Measurements from ENCODE around the gene MTHFR. TPM values are rescaled to one million over a fixed set of nuclear protein-coding genes. Genes with fewer than 3 reads are reported as not detected.

MTHFR gene
- total RNA-seq, 1 donor from 2014 or later = 29.2 TPM

- Mint-ChIP-seq H3K4me3 (ENCODE audit: low read depth) (no peak overlapping the region), H3K27me3 (peaks cover 5% of the 10 kb centered on the region), H3K36me3 (ENCODE audit: insufficient read depth) (no peaks in the 10 kb centered on the region), H3K4me1 (ENCODE audit: low read depth) (no peaks in the 10 kb centered on the region), H3K27ac (no peak overlapping the region), H3K9me3 (ENCODE audit: low read depth) (no peaks in the 10 kb centered on the region)
- no peak for DNase-seq (ENCODE audit: low spot score, unreplicated experiment)
- TF ChIP-seq CTCF (IDR thresholded peaks at IDR 0.05; ENCODE audit: unreplicated experiment) = no peak
Observed at GRCh38 chr1:11768821-11769220, 36.9 kb downstream of the MTHFR start.

- Mint-ChIP-seq H3K4me3 (ENCODE audit: low read depth) (no peak overlapping the region), H3K36me3 (ENCODE audit: insufficient read depth) (no peaks in the 10 kb centered on the region), H3K27ac (no peak overlapping the region), H3K9me3 (ENCODE audit: low read depth) (no peaks in the 10 kb centered on the region), H3K27me3 (peaks cover 10% of the 10 kb centered on the region), H3K4me1 (ENCODE audit: low read depth) (no peaks in the 10 kb centered on the region)
- DNase-seq (ENCODE audit: low spot score, unreplicated experiment) = no peak
- TF ChIP-seq CTCF (IDR thresholded peaks at IDR 0.05; ENCODE audit: unreplicated experiment) = no peak
Observed at GRCh38 chr1:11767922-11768704, 37.7 kb downstream of the MTHFR start.

GRCh38 chr1:11766429-11766776 lies 39.4 kb downstream of the MTHFR start:
- Mint-ChIP-seq H3K27me3 (peaks cover 24% of the 10 kb centered on the region), H3K36me3 (ENCODE audit: insufficient read depth) (no peaks in the 10 kb centered on the region), H3K4me1 (ENCODE audit: low read depth) (no peaks in the 10 kb centered on the region), H3K4me3 (ENCODE audit: low read depth) (no peak overlapping the region), H3K9me3 (ENCODE audit: low read depth) (no peaks in the 10 kb centered on the region), H3K27ac (no peak overlapping the region)
- no peak for DNase-seq (ENCODE audit: low spot score, unreplicated experiment)
- no peak for TF ChIP-seq CTCF (IDR thresholded peaks at IDR 0.05; ENCODE audit: unreplicated experiment)

- H3K4me1 Mint-ChIP-seq (ENCODE audit: low read depth) = no peaks in the 10 kb centered on the region
- no peaks in the 10 kb centered on the region for H3K36me3 Mint-ChIP-seq (ENCODE audit: insufficient read depth)
- no peak for DNase-seq (ENCODE audit: low spot score, unreplicated experiment)
- no peaks in the 10 kb centered on the region for H3K9me3 Mint-ChIP-seq (ENCODE audit: low read depth)
- no peak overlapping the region for H3K27ac Mint-ChIP-seq
- no peak for TF ChIP-seq CTCF (IDR thresholded peaks at IDR 0.05; ENCODE audit: unreplicated experiment)
- H3K4me3 Mint-ChIP-seq (ENCODE audit: low read depth) = no peak overlapping the region
- H3K27me3 Mint-ChIP-seq = peaks cover 29% of the 10 kb centered on the region
Observed at GRCh38 chr1:11765661-11766428, 39.9 kb downstream of the MTHFR start.

- Mint-ChIP-seq H3K4me3 (ENCODE audit: low read depth) (no peak overlapping the region), H3K27me3 (peaks cover 37% of the 10 kb centered on the region), H3K9me3 (ENCODE audit: low read depth) (no peaks in the 10 kb centered on the region), H3K4me1 (ENCODE audit: low read depth) (no peaks in the 10 kb centered on the region), H3K27ac (no peak overlapping the region), H3K36me3 (ENCODE audit: insufficient read depth) (no peaks in the 10 kb centered on the region)
- no peak for TF ChIP-seq CTCF (IDR thresholded peaks at IDR 0.05; ENCODE audit: unreplicated experiment)
- no peak for DNase-seq (ENCODE audit: low spot score, unreplicated experiment)
Observed at GRCh38 chr1:11764519-11764918, 41.2 kb downstream of the MTHFR start.
